Right renal pelvis (tissue), 4 donors: Measurements from ENCODE around the gene USP6NL. TPM values are rescaled to one million over a fixed set of nuclear protein-coding genes. Genes with fewer than 3 reads are reported as not detected.

Experiments used
- DNase-seq, 4 donors: peaks; one replicate each; pipeline ENCODE4 v3.0.0-alpha.2; 2013; ENCODE audit warnings: low read depth in 4 of 4, low spot score in 3 of 4, missing footprints in 1 of 4
- polyA plus RNA-seq, 4 donors: library from polyadenylated mRNA; unstranded; fragments of 120-200 nt; gene quantifications; one replicate each; pipeline ENCODE4 v1.2.1, GENCODE V29; 2013; ENCODE audit not compliant: insufficient read length in 4 of 4

The USP6NL gene
- polyA plus RNA-seq, 4 donors, result 27.2 to 34.1 (median 31.9) TPM

- DNase-seq, result no peak
Measured at GRCh38 chr10:11433657-11434056, 177.8 kb downstream of the USP6NL start.

GRCh38 chr10:11431216-11431555, 180.3 kb downstream of the USP6NL start:
- DNase-seq, result no peak

GRCh38 chr10:11430421-11431215, 180.8 kb downstream of the USP6NL start:
- DNase-seq, result peak in 2 of 4 donors; percentile 5 to 8

DNA sequence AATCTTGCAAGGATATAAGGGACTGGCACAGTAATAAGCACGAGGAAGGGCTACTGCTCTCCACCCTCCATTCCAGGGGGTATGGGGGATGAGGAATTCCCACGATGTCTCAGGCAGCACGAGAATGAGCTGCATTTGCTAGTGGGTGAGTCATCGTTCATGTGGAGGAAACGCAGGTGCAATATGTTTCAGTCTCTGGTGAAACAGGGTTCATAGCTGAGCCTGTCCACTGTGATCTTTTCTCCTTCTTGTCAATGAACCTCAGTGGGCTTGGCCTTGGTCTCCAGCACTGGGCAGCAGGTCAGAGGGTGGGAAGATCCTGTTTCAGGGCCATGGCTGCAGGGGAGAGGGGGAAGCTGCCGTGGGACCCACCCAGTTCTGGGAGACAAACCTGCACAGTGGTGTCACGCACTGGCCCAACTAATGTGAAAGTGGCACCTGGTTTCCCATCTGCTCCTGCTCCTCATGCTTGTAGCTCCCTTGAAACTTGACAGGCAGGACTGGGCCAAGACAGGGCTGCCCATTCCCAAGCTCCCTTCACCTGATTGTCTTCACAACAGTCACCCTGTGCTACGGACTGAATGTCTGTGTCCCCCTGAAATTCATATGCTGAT, 181.9 kb downstream of the USP6NL start:
- no peak for DNase-seq

DNA sequence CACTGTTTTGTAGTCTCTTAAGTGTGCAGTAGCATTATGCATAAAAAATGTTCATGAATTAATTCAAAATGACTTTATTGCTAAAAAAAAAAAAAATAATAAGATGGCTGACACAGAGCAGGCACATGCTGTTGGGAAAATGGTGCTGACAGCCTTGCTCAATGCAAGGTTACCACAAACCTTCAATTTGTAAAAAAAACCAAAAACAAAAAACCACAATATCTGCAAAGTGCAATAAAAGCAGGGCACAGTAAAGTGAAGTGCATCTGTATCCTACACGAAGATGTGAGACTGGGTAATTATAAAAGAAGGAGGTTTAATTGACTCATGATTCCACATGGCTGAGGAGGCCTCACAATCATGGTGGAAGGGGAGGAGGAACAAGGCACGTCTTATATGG, 185.8 kb downstream of the USP6NL start:
- no peak for DNase-seq

DNA sequence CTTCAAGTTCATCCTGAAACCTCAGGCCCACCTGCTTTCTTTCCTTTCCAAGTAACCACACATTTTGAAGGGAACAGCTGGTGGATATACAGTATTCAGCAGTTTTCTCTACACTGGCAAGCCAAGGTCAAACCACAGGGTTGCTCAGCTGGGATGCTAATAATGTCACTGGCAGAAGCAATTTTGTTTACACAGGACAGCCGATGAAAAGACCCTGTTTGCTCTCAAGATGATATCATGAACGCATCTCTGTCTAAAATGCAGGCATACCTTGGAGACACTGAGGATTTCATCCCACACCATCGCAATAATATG, 186.2 kb downstream of the USP6NL start:
- DNase-seq, result no peak

DNA sequence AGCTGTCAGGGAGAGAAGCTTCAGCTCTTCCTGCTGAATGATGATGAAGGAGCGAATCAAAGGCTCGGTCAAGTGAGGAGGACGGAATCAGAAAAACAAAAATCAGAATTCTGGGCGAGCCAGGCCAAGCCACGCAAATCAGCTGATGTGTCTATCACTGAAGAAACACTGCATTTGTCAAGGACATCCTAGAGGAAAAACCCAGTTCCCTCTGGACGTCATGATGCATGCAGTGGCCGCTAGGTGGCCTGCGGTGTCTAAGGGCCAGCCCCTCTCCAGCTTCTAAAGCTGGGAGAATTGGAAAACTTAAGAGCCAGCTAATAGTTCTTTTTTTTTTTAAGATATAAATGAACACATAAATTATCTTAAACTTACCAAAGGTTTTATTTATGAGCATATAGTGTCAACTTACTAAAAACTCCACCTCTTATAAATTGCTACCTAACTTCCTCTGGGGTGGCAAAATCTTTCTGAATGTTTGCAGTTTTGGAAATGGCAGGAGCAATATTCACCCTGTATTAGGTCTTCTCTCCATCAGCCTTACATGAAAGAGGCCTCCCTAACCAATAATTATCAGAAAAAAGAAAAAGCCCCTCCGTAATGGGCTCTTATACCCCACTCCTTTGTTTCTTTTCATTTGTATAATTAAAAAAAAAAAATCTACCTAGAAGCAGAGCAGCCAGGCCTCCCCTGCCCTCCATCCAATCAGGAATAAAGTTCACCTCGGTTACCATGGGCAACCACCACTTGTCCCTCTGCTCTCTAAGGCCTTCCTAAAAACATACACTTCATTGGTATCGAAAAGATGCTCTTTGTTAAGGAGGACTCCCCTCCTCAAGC, 186.8 kb downstream of the USP6NL start:
- peak in 3 of 4 donors; percentile 27 to 31 (median 28) for DNase-seq

DNA sequence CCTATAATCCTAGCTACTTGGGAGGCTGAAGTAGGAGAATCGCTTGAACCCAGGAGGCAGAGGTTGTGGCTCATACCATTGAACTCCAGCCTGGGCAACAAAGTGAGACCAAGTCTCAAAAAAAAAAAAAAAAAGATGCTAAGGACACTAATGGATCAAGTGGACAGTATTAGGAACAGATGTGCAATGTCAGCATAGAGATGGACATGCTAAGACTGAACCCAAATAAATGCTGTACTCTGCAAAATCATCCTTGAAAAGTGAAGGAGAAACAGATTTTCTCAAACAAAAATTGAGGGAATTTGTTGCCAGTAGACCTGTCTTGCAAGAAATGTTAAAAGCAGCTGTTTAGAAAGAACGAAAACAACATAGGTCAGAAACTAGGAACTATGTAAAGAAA, 194.5 kb downstream of the USP6NL start:
- DNase-seq, result no peak

GRCh38 chr10:11415095-11415494, 196.4 kb downstream of the USP6NL start:
- DNase-seq, result no peak

- no peak for DNase-seq
Measured at GRCh38 chr10:11414314-11415038, 197.0 kb downstream of the USP6NL start.

DNA sequence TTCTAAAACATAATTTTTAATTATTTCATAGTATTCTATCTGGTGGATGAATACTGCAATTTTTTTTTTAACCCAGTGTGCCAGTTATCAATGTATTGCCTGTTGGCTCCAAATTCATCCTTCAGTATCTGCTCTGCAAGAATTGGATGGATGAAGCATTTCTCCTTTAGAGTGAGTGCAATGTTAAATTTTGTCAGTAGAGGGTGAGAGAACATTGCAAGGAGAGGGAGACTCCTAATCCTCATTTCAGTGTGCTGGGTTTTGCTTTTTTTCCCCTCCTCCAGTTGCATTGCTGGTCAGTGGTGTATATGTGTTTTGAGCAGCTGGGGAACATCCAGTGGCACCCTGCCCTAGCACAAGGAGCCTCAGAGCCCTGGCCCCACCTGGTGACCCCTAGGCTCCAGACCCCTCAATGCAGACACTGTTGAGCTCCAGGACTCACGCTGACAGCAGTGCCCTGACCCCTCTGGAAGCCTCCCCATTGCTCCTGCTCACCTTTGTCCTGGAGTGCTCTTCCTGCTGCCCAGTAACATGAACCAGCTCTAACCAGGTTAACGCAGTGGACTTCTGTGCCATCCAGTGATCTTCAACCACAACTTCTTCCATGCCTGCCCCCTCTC, 199.4 kb downstream of the USP6NL start:
- no peak for DNase-seq

DNA sequence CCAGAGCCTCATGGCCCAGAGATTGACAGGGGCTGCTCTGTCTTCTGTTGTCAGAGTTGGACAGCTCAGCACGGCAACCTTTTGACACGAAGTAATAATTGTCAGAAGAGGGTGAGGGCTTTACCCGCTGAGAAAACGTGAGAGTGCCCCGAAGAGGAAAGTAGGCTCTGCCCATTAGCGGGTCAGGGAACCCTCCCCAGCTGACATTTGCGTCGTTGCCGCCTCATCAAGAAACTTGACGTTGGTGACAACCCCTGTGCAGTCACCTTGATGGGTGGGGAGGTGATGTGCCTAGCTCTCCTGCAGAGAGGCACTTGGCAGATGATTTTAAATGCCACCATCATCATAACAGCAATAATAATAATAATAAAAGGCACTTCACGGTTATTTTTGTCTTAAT, 202.1 kb downstream of the USP6NL start:
- no peak for DNase-seq

GRCh38 chr10:11407939-11408338, 203.5 kb downstream of the USP6NL start:
- DNase-seq, result no peak

DNA sequence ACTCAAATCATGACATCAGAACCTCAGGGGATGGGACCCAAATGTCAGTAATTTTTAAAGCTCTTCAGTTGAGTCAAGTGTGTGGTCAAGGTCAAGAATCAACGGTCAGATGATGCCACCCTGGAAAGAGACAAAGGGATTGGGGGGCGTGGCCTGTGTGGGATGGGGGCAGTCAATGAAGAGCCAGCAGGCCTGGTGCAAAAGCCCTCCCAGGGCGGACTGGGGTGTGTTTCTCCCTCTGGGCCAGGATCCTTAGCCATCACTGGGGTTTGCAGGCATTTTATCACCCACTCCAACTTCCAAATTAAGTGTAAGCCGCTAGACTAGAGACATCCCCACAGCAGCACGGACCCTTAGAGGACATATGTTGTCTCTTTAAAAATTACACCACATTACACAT, 204.7 kb downstream of the USP6NL start:
- no peak for DNase-seq

DNA sequence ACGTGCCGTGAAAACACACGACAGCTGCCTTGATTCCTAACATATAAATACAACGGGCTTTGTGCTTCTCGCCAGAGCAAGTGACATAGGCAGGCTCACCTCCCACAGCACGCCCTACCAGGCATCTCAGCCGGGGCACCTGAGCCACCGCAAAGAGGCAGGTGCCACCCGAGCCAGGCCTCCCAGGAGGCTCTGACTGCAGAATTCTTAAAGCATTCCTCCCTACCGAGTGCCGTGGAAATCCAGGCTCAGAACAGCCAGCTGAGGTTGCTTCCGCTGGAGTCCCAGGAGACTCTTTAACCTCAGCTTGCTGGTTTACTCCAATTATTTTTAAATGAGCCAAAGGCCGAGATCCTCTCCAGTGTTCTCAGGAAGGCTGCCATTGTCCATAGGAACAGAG, 206.5 kb downstream of the USP6NL start:
- peak in 1 of 4 donors; percentile 12 for DNase-seq

Other genes with a start within 250 kb of the USP6NL start
- 10 to 100 TPM in 3 of 4 donors, 1 to 10 TPM in 1; 9.4 to 18.9 (median 15.9) TPM for gene ECHDC3, start 130.7 kb upstream of the USP6NL start, polyA plus RNA-seq
- gene PROSER2, start 211.7 kb upstream of the USP6NL start, polyA plus RNA-seq, result 1 to 10 TPM; 5.1 to 6.6 (median 6.1) TPM